GM12878 (cell line): ENCODE measurements around the gene SCN8A. TPM values are rescaled to one million over a fixed set of nuclear protein-coding genes. Genes with fewer than 3 reads are reported as not detected.

Experiments used
- ATAC-seq: fragments of 200-7000 bp; cut with Tn5 transposase; 3 replicates; pipeline ENCODE4 v1.9.1; 2020; ENCODE audit warnings: mild to moderate bottlenecking, moderate library complexity
- BruUV-seq: library from RNA; stranded (reverse); fragments of 400-500 nt; replicated peaks from 2 replicates; lab custom pipeline; 2021; lab: Mats Ljungman, UMichigan
- CTCF ChIA-PET: fragments of 300-600 bp; sonication (Branson Sonifier 250); formaldehyde crosslinking; extraction: SDS; loops from one replicate; lab custom pipeline; 2021; ENCODE audit warnings: inconsistent platforms; lab: Yijun Ruan, JAX
- POLR2A ChIA-PET: fragments of 350-600 bp; formaldehyde crosslinking; extraction: SDS; loops from one replicate; lab custom pipeline; 2021; ENCODE audit warnings: inconsistent platforms; lab: Charles Lee
- RAD21 ChIA-PET: fragments of 300-600 bp; sonication (Branson Sonifier 250); formaldehyde crosslinking; loops from one replicate; lab custom pipeline; 2023; ENCODE audit warnings: antibody characterized with exemption; ENCODE audit not compliant: unreplicated experiment; lab: Charles Lee
- SMC1A ChIA-PET: fragments of 300-600 bp; sonication (Branson Sonifier 250); formaldehyde crosslinking; loops from one replicate; lab custom pipeline; 2023; ENCODE audit not compliant: unreplicated experiment, uncharacterized antibody; lab: Charles Lee
- DNase-seq: peaks from one replicate; pipeline ENCODE4 v3.0.0-alpha.2; 2011; ENCODE audit warnings: low read depth, low spot score
- FAIRE-seq: peaks from 3 replicates; lab custom pipeline; 2011; peaks lifted over from hg19 to GRCh38; lab: Jason Lieb, UNC
- H2AFZ ChIP-seq: 2 replicates; pipeline ENCODE4 v1.6.0; 2011; ENCODE audit warnings: low read depth, low read length, control low read depth; ENCODE audit not compliant: control insufficient read depth
- H3K27ac ChIP-seq: 2 replicates; pipeline ENCODE4 v1.5.1; 2011; ENCODE audit warnings: control low read depth; ENCODE audit not compliant: control insufficient read depth, insufficient read depth
- H3K27me3 ChIP-seq, 2 experiments: replicated peaks in 1 of 2; 2 replicates each; pipeline versions ENCODE4 v1.6.0 to v1.6.1; 2011; ENCODE audit warnings: low read length in 1 of 2; ENCODE audit not compliant: control insufficient read depth in 2 of 2, insufficient read depth in 2 of 2
- H3K36me3 ChIP-seq, 2 experiments: 2 replicates each; pipeline ENCODE4 v1.5.1; 2011; ENCODE audit warnings: low read length in 1 of 2; ENCODE audit not compliant: control insufficient read depth in 2 of 2, insufficient read depth in 2 of 2
- H3K4me1 ChIP-seq: 2 replicates; pipeline ENCODE4 v1.6.1; 2011; ENCODE audit warnings: mild to moderate bottlenecking, low read length, moderate library complexity, mixed read lengths; ENCODE audit not compliant: control insufficient read depth, insufficient read depth
- H3K4me2 ChIP-seq: 2 replicates; pipeline ENCODE4 v1.6.0; 2011; ENCODE audit warnings: control low read depth; ENCODE audit not compliant: control insufficient read depth, insufficient read depth
- H3K4me3 ChIP-seq: fragments of 200-600 bp; sonication (generic); 2 replicates; pipeline ENCODE4 v1.5.1; 2016
- H3K79me2 ChIP-seq: 2 replicates; pipeline ENCODE4 v1.6.0; 2011; ENCODE audit warnings: low read length; ENCODE audit not compliant: control insufficient read depth, insufficient read depth
- H3K9ac ChIP-seq: 2 replicates; pipeline ENCODE4 v1.8.0; 2011; ENCODE audit warnings: low read length, control low read depth, mixed read lengths; ENCODE audit not compliant: control insufficient read depth, insufficient read depth
- H3K9me3 ChIP-seq: replicated peaks from 3 replicates; pipeline ENCODE4 v1.5.1; 2011; ENCODE audit warnings: mild to moderate bottlenecking, low read length; ENCODE audit not compliant: control insufficient read depth, insufficient read depth
- H4K20me1 ChIP-seq: 2 replicates; pipeline ENCODE4 v1.6.0; 2011; ENCODE audit not compliant: control insufficient read depth, insufficient read depth
- CBX3 ChIP-seq: fragments of 200-600 bp; sonication (generic); IDR thresholded peaks from 2 replicates; pipeline ENCODE4 v1.6.1; 2016; ENCODE audit warnings: low read depth, borderline replicate concordance
- CEBPB ChIP-seq, 2 experiments: fragments of 150-350 bp in 1 of 2; IDR thresholded peaks; 2 replicates each; pipeline ENCODE4 v1.6.1; 2012 to 2014; ENCODE audit warnings: low read depth in 2 of 2, low read length in 2 of 2, borderline replicate concordance in 1 of 2, inconsistent platforms in 1 of 2
- HCFC1 ChIP-seq: fragments of 150-350 bp; IDR thresholded peaks from 2 replicates; pipeline ENCODE4 v1.6.1; 2014; ENCODE audit warnings: low read length
- MEF2B ChIP-seq: fragments of 450-650 bp; IDR thresholded peaks from 2 replicates; pipeline ENCODE4 v1.6.1; 2018; ENCODE audit warnings: mild to moderate bottlenecking, moderate library complexity; ENCODE audit not compliant: partially characterized antibody, poor library complexity, severe bottlenecking
- POLR2A ChIP-seq: IDR thresholded peaks from 2 replicates; pipeline ENCODE4 v1.6.1; 2011; ENCODE audit warnings: low read depth, mild to moderate bottlenecking, low read length
- RBBP5 ChIP-seq: fragments of 200-600 bp; sonication (generic); conservative IDR thresholded peaks from 2 replicates; pipeline ENCODE4 v1.6.1; 2016
- STAT3 ChIP-seq: IDR thresholded peaks from 2 replicates; pipeline ENCODE4 v1.6.1; 2011; ENCODE audit warnings: low read depth, low read length, improper control_type of control experiment
- ZZZ3 ChIP-seq: IDR thresholded peaks from 2 replicates; pipeline ENCODE4 v1.6.1; 2011; ENCODE audit warnings: low read depth; ENCODE audit not compliant: control insufficient read depth, insufficient read length
- WGBS: methylation state at CpG from one replicate; pipeline ENCODE4 v1.1.6; 2016; ENCODE audit warnings: low lambda C conversion rate; ENCODE audit not compliant: insufficient replicate concordance, insufficient coverage; ENCODE audit errors: missing lambda C conversion rate; 5-methylcytosine and 5-hydroxymethylcytosine counted together
- in situ Hi-C: fragments of 300-500 bp; cut with MboI; formaldehyde crosslinking; loops from 9 replicates; pipeline ENCODE4 v1.14.3; 2018; ENCODE audit warnings: mixed read lengths
- intact Hi-C: fragments of 100-400 bp; cut with micrococcal nuclease; formaldehyde crosslinking; loops from one replicate; pipeline ENCODE4 v1.14.2; 2022; ENCODE audit not compliant: unreplicated experiment
- polyA plus RNA-seq, 11 experiments: library from polyadenylated mRNA; depleted of rRNA in 4 of 11; unstranded in 6 of 11; stranded (reverse) in 5 of 11; fragments of >200 nt; fragmentation: Nextera tagmentation in 4 of 11; fragmentation: Illumina TruSeq in 1 of 11; extraction: Ambion mirVana in 4 of 11; extraction: Trizol in 1 of 11; gene quantifications; 1 replicate in 1 of 11; 2 replicates in 10 of 11; pipeline versions ENCODE4 v1.2.1 to v1.2.3, GENCODE V29; 2011 to 2016; ENCODE audit warnings: inconsistent platforms in 2 of 11, missing spikeins in 2 of 11, low read depth in 1 of 11
- total RNA-seq, 4 experiments: library from RNA; depleted of rRNA in 3 of 4; stranded (reverse); fragments of >200 nt in 3 of 4; fragmentation: Illumina TruSeq in 1 of 4; extraction: Trizol in 1 of 4; gene quantifications; 2 replicates each; pipeline versions ENCODE4 v1.2.1 to v1.2.3, GENCODE V29; 2013 to 2021
- TF ChIP-seq, protein P1 (sequence below): fragments of 450-650 bp; IDR thresholded peaks from 2 replicates; pipeline ENCODE4 v1.6.1; 2018; ENCODE audit warnings: mild to moderate bottlenecking, low read depth, moderate library complexity; ENCODE audit not compliant: partially characterized antibody
- TF ChIP-seq, protein P2 (sequence below): fragments of 450-650 bp; IDR thresholded peaks from 2 replicates; pipeline ENCODE4 v1.6.1; 2016; ENCODE audit warnings: mild to moderate bottlenecking
- TF ChIP-seq, protein P3 (sequence below): IDR thresholded peaks from 2 replicates; pipeline ENCODE4 v1.6.1; 2011; ENCODE audit warnings: borderline replicate concordance, low read depth, mild to moderate bottlenecking, moderate library complexity, low read length; ENCODE audit not compliant: insufficient read depth, poor library complexity, severe bottlenecking

The SCN8A gene
- total and polyA plus RNA-seq, 10 of the 15 experiments (the other 5 are each of a cell fraction or from before 2014, with no cell fraction given) = 0.02 to 0.23 (median 0.06) TPM; not detected in 2

DNA sequence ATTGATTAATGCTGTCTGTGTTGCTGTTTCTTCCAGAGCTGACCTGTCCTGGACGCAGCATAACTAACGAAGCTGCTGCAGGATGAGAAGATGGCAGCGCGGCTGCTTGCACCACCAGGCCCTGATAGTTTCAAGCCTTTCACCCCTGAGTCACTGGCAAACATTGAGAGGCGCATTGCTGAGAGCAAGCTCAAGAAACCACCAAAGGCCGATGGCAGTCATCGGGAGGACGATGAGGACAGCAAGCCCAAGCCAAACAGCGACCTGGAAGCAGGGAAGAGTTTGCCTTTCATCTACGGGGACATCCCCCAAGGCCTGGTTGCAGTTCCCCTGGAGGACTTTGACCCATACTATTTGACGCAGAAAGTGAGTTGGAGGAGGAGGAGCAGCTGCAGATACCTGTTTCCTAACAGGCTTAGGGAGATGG is 71.7 kb downstream of the SCN8A start:
- in situ Hi-C loops (no loop called here), intact Hi-C loops (no loop called here)
- no peak overlapping the region for H3K9ac ChIP-seq
- H3K27me3 ChIP-seq = no peaks in the 10 kb centered on the region; a peak in 1 of 4 replicates
- ATAC-seq (no peak), DNase-seq (no peak), FAIRE-seq (no peak)
- H3K4me3 ChIP-seq = no peak overlapping the region
- no peaks in the 10 kb centered on the region for H3K36me3 ChIP-seq
- SMC1A ChIA-PET = no interaction called here
- CTCF ChIA-PET = interaction anchor here (0.6 kb wide), 1 partner anchor 1222 kb away, joined by 3 read pairs; no protein-coding TSS in a partner anchor
- no peaks in the 10 kb centered on the region for H4K20me1 ChIP-seq
- TF ChIP-seq, protein P1, sequence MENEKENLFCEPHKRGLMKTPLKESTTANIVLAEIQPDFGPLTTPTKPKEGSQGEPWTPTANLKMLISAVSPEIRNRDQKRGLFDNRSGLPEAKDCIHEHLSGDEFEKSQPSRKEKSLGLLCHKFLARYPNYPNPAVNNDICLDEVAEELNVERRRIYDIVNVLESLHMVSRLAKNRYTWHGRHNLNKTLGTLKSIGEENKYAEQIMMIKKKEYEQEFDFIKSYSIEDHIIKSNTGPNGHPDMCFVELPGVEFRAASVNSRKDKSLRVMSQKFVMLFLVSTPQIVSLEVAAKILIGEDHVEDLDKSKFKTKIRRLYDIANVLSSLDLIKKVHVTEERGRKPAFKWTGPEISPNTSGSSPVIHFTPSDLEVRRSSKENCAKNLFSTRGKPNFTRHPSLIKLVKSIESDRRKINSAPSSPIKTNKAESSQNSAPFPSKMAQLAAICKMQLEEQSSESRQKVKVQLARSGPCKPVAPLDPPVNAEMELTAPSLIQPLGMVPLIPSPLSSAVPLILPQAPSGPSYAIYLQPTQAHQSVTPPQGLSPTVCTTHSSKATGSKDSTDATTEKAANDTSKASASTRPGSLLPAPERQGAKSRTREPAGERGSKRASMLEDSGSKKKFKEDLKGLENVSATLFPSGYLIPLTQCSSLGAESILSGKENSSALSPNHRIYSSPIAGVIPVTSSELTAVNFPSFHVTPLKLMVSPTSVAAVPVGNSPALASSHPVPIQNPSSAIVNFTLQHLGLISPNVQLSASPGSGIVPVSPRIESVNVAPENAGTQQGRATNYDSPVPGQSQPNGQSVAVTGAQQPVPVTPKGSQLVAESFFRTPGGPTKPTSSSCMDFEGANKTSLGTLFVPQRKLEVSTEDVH = no peak
- TF ChIP-seq CBX3 (no peak), STAT3 (no peak), MEF2B (no peak), ZZZ3 (no peak), CEBPB (IDR thresholded peaks at IDR 0.05; ENCODE audit: borderline replicate concordance in 1 of 2, low read depth in 2 of 2, low read length in 2 of 2) (no peak), POLR2A (no peak), RBBP5 (no peak), HCFC1 (no peak)
- TF ChIP-seq, protein P2, sequence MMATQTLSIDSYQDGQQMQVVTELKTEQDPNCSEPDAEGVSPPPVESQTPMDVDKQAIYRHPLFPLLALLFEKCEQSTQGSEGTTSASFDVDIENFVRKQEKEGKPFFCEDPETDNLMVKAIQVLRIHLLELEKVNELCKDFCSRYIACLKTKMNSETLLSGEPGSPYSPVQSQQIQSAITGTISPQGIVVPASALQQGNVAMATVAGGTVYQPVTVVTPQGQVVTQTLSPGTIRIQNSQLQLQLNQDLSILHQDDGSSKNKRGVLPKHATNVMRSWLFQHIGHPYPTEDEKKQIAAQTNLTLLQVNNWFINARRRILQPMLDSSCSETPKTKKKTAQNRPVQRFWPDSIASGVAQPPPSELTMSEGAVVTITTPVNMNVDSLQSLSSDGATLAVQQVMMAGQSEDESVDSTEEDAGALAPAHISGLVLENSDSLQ = no peak
- TF ChIP-seq, protein P3, sequence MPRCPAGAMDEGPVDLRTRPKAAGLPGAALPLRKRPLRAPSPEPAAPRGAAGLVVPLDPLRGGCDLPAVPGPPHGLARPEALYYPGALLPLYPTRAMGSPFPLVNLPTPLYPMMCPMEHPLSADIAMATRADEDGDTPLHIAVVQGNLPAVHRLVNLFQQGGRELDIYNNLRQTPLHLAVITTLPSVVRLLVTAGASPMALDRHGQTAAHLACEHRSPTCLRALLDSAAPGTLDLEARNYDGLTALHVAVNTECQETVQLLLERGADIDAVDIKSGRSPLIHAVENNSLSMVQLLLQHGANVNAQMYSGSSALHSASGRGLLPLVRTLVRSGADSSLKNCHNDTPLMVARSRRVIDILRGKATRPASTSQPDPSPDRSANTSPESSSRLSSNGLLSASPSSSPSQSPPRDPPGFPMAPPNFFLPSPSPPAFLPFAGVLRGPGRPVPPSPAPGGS = no peak
- RAD21 ChIA-PET = no interaction called here
- no peak overlapping the region for H2AFZ ChIP-seq
- H3K4me1 ChIP-seq = no peaks in the 10 kb centered on the region
- WGBS = 69% methylated on average over 11 of the region's 11 CpGs
- no peaks in the 10 kb centered on the region for H3K9me3 ChIP-seq
- H3K79me2 ChIP-seq = no peaks in the 10 kb centered on the region
- no peak overlapping the region for H3K27ac ChIP-seq
- H3K4me2 ChIP-seq = no peak overlapping the region
- POLR2A ChIA-PET = no interaction called here
- BruUV-seq = no TSS peak
